Stomach (tissue), 9 donors: ENCODE data around the gene TSPAN7. TPM values are rescaled to one million over a fixed set of nuclear protein-coding genes. Genes with fewer than 3 reads are reported as not detected.

Source experiments
- DNase-seq, 2 donors: peaks; one replicate each; pipeline versions ENCODE4 v3.0.0 to v3.0.0-alpha.2; 2013 to 2019
- H3K27ac ChIP-seq, 5 donors: fragments of 200-600 bp in 4 of 5; sonication (generic) in 4 of 5; one replicate each; pipeline ENCODE4 v1.5.1; 2013 to 2019; ENCODE audit warnings: mild to moderate bottlenecking in 1 of 5, moderate library complexity in 1 of 5
- H3K27me3 ChIP-seq, 3 donors: fragments of 200-600 bp; sonication (generic); one replicate each; pipeline ENCODE4 v1.5.1; 2017 to 2019; ENCODE audit warnings: mixed run types in 1 of 3
- H3K36me3 ChIP-seq, 4 donors: fragments of 200-600 bp; sonication (generic); 1 replicate in 3 of 4; 2 replicates in 1 of 4; pipeline ENCODE4 v1.5.1; 2016 to 2019
- H3K4me1 ChIP-seq, 4 donors: fragments of 200-600 bp; sonication (generic); one replicate each; pipeline ENCODE4 v1.5.1; 2016 to 2019
- H3K4me3 ChIP-seq, 4 donors: fragments of 200-600 bp; sonication (generic) in 3 of 4; one replicate each; pipeline ENCODE4 v1.5.1; 2016 to 2019; ENCODE audit warnings: mild to moderate bottlenecking in 1 of 4
- H3K9me3 ChIP-seq, 4 donors: fragments of 200-600 bp; sonication (generic); one replicate each; pipeline ENCODE4 v1.5.1; 2016 to 2019
- EP300 ChIP-seq: sonication (generic); formaldehyde crosslinking; IDR thresholded peaks from one replicate; pipeline ENCODE4 v1.6.1; 2017; ENCODE audit warnings: antibody characterized with exemption
- POLR2A ChIP-seq, 4 donors: fragments of 450-650 bp; IDR thresholded peaks; one replicate each; pipeline ENCODE4 v1.6.1; 2016; ENCODE audit warnings: antibody characterized with exemption in 4 of 4, control low read depth in 2 of 4, mild to moderate bottlenecking in 1 of 4, moderate library complexity in 1 of 4
- POLR2AphosphoS5 ChIP-seq, 3 donors: sonication (generic); formaldehyde crosslinking; IDR thresholded peaks; one replicate each; pipeline ENCODE4 v1.6.1; 2016; ENCODE audit warnings: antibody characterized with exemption in 3 of 3
- WGBS, 5 donors: extraction: QIAGEN DNeasy Blood & Tissue Kit in 3 of 5; methylation state at CpG; one replicate each; pipeline versions ENCODE4 v1.1.5 to v1.1.7; 2013 to 2018; 5-methylcytosine and 5-hydroxymethylcytosine counted together
- intact Hi-C: fragments of 100-400 bp; cut with DNase I; formaldehyde crosslinking; loops from one replicate; pipeline ENCODE4 v1.15.1; 2023; ENCODE audit warnings: low total_unique reads
- polyA plus RNA-seq, 3 donors: library from polyadenylated mRNA; stranded (reverse); fragments of 200-250 nt; gene quantifications; one replicate each; pipeline ENCODE4 v1.2.3, GENCODE V29; 2013
- total RNA-seq, 5 donors: library from RNA; depleted of rRNA; stranded (reverse); fragments of >200 nt; gene quantifications; one replicate each; pipeline versions ENCODE4 v1.1.0 to v1.2.3, GENCODE V29; 2014 to 2016
- TF ChIP-seq, protein P1 (sequence below), 7 experiments: fragments of 450-650 bp in 4 of 7; fragments of 200-600 bp in 3 of 7; sonication (generic) in 3 of 7; IDR thresholded peaks; one replicate each; pipeline ENCODE4 v1.5.1; 2016 to 2019; ENCODE audit warnings: antibody characterized with exemption in 7 of 7, control low read depth in 2 of 7, mild to moderate bottlenecking in 1 of 7
- donor health status: healthy with polysubstance abuse.
- donor health status: Bipolar disorder and iron deficiency.
- donor health status: healthy.

TSPAN7 gene
- total and polyA plus RNA-seq, 8 donors = 0.45 to 35.9 (median 12.0) TPM; not detected in 1

DNA sequence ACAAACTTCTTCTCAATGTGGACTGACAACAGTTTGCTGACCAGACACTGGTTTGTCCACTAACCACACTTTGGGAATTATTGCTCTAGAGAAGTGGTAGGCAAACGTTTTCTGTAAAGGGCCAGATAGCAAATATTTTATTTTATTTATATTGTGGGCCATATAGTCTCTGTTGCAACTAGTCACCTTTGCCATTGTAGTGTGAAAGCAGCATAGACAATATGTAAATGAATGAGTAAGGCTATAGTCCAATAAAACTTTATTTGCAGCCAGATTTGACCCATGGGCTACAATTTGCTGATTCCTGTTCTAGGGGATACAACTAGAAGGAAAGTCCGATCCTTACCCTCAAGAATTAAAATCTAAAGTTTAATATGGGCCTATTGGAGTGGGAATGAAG, 14.5 kb downstream of the TSPAN7 start:
- H3K4me1 ChIP-seq = no peaks in the 10 kb centered on the region
- intact Hi-C loops = no loop called here
- H3K27me3 ChIP-seq = no peaks in the 10 kb centered on the region
- no peak overlapping the region for H3K27ac ChIP-seq
- H3K36me3 ChIP-seq = no peaks in the 10 kb centered on the region
- no peak overlapping the region for H3K4me3 ChIP-seq
- TF ChIP-seq EP300 = no peak
- TF ChIP-seq POLR2A (IDR thresholded peaks at IDR 0.05) = no peak
- no peak for TF ChIP-seq POLR2AphosphoS5 (IDR thresholded peaks at IDR 0.05)
- TF ChIP-seq, protein P1, sequence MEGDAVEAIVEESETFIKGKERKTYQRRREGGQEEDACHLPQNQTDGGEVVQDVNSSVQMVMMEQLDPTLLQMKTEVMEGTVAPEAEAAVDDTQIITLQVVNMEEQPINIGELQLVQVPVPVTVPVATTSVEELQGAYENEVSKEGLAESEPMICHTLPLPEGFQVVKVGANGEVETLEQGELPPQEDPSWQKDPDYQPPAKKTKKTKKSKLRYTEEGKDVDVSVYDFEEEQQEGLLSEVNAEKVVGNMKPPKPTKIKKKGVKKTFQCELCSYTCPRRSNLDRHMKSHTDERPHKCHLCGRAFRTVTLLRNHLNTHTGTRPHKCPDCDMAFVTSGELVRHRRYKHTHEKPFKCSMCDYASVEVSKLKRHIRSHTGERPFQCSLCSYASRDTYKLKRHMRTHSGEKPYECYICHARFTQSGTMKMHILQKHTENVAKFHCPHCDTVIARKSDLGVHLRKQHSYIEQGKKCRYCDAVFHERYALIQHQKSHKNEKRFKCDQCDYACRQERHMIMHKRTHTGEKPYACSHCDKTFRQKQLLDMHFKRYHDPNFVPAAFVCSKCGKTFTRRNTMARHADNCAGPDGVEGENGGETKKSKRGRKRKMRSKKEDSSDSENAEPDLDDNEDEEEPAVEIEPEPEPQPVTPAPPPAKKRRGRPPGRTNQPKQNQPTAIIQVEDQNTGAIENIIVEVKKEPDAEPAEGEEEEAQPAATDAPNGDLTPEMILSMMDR (IDR thresholded peaks at IDR 0.05) = no peak
- no peak for DNase-seq
- H3K9me3 ChIP-seq = no peaks in the 10 kb centered on the region
- WGBS, 5 donors = 47 to 66% (median 64%) methylated on average over 2 of the region's 2 CpGs

DNA sequence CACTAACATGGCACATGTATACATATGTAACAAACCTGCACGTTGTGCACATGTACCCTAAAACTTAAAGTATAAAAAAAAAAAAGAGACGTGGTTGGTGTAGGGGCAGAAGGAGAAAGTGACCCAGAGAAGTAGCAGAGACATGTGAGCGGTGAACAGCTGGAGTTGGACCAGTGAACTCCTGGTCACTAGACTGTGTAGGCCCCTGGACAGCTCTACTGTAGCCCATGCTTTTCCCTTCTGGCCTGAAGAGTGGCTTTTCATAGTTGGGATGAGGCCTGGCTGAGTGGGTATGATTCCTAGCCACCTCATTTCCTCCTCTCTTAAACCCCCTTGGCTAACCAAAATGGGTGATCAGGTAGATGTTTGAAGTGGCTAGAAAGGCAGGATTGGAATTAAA, 16.4 kb downstream of the TSPAN7 start:
- TF ChIP-seq EP300 (no peak), POLR2AphosphoS5 (IDR thresholded peaks at IDR 0.05) (no peak)
- 67 to 95% (median 87%) methylated on average over 2 to 3 of the region's 3 CpGs for WGBS, 5 donors
- intact Hi-C loops = no loop called here

DNA sequence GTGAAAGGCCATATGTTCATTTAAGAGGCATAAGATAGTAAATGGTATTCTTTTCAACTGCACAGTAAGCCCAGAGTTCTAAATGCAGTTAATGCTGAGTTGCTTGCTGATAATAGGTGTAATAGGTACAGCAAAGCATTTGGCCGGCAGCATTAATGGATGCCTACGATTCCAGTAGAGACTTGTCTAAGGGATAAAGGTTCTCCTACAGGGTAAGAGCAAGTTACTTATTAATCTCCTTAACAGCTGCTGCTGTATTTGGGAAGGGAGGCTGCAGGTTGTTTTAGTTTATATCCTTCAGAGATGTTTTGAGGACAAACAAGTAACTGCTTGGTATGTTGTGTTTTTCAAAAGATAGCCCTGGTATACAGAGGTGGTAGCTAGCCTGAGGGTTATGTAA, 16.8 kb downstream of the TSPAN7 start:
- H3K27ac ChIP-seq = no peak overlapping the region
- H3K4me1 ChIP-seq = no peaks in the 10 kb centered on the region
- intact Hi-C loops = no loop called here
- peak in 1 of 2 donors; percentile 25 for DNase-seq
- WGBS, 5 donors = 35 to 76% (median 52%) methylated on average over 2 of the region's 2 CpGs
- no peaks in the 10 kb centered on the region for H3K27me3 ChIP-seq
- H3K9me3 ChIP-seq = no peaks in the 10 kb centered on the region
- H3K4me3 ChIP-seq = no peak overlapping the region
- no peaks in the 10 kb centered on the region for H3K36me3 ChIP-seq
- TF ChIP-seq, protein P1 (IDR thresholded peaks at IDR 0.05) = no peak
- TF ChIP-seq POLR2AphosphoS5 (IDR thresholded peaks at IDR 0.05) = no peak
- TF ChIP-seq POLR2A (IDR thresholded peaks at IDR 0.05) = no peak
- TF ChIP-seq EP300 = no peak

More for the DNA sequence above, 16.4 kb downstream of the TSPAN7 start:
- no peak for DNase-seq
- Histone ChIP-seq H3K27me3 (no peaks in the 10 kb centered on the region), H3K36me3 (no peaks in the 10 kb centered on the region), H3K4me3 (no peak overlapping the region), H3K27ac (no peak overlapping the region), H3K4me1 (no peaks in the 10 kb centered on the region), H3K9me3 (no peaks in the 10 kb centered on the region)

DNA sequence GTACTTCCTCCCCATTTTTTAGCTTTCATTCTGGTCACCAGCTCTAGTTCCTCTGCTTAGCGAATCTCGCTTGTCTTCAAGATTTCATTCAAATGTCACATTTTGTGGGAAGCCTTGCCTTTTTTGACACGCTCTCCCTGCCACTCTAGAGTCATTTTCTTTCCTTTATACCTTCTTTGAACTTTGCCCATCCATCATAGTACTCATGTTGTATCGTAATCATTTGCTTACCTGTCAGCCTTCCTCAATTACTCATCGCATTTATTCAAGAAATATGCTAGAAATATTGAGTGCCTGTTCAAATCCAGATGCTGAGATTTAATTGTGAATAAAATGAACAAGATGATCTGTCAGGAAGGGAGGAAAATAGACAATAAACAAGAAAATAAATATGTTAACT, 21.8 kb downstream of the TSPAN7 start:
- no peaks in the 10 kb centered on the region for H3K27me3 ChIP-seq
- H3K9me3 ChIP-seq = no peaks in the 10 kb centered on the region
- TF ChIP-seq POLR2AphosphoS5 (IDR thresholded peaks at IDR 0.05) (no peak), EP300 (no peak), POLR2A (IDR thresholded peaks at IDR 0.05) (no peak)
- TF ChIP-seq, protein P1 (IDR thresholded peaks at IDR 0.05) = no peak
- H3K4me3 ChIP-seq = no peak overlapping the region
- no peak overlapping the region for H3K27ac ChIP-seq
- no peak for DNase-seq
- no peaks in the 10 kb centered on the region for H3K4me1 ChIP-seq
- no peaks in the 10 kb centered on the region for H3K36me3 ChIP-seq
- intact Hi-C loops = no loop called here
- WGBS, 5 donors = 77 to 93% (median 78%) methylated on average over 5 of the region's 5 CpGs

DNA sequence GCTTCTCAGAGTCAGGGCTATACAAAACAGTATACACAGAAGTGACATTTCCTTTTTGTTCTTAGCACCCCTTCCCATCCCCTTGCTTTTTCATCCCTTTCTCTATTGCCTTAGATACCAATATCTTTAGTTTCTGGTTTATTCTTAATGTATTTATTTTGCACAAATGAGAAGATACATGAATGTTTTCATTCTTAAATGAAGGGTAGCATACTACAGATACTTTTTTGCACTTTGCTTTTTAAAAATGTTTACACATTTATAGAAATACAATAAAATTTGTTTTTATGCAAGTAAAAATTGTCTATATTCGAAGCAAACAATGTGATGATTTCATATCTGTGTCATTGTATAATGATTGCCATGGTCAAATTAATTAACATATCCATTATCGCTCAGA, 33.1 kb downstream of the TSPAN7 start:
- Histone ChIP-seq H3K27me3 (no peaks in the 10 kb centered on the region), H3K27ac (no peak overlapping the region), H3K36me3 (no peaks in the 10 kb centered on the region), H3K4me3 (no peak overlapping the region), H3K4me1 (no peaks in the 10 kb centered on the region), H3K9me3 (peaks cover 0 to 6% (median 0%) of the 10 kb centered on the region in 4 donors)
- 55 to 84% (median 70%) methylated on average over 2 of the region's 2 CpGs for WGBS, 5 donors
- intact Hi-C loops = no loop called here
- TF ChIP-seq POLR2AphosphoS5 (IDR thresholded peaks at IDR 0.05) (no peak), POLR2A (IDR thresholded peaks at IDR 0.05) (no peak), EP300 (no peak)
- TF ChIP-seq, protein P1 (IDR thresholded peaks at IDR 0.05) = no peak
- no peak for DNase-seq
